ENCODE data around the gene LFNG. TPM values are rescaled to one million over a fixed set of nuclear protein-coding genes. Genes with fewer than 3 reads are reported as not detected.

Gene LFNG
- total and polyA plus RNA-seq, 9 of the 15 experiments (the other 6 are each of a cell fraction or from before 2014, with no cell fraction given): 0.03 to 0.89 (median 0.25) TPM; not detected in 1

DNA sequence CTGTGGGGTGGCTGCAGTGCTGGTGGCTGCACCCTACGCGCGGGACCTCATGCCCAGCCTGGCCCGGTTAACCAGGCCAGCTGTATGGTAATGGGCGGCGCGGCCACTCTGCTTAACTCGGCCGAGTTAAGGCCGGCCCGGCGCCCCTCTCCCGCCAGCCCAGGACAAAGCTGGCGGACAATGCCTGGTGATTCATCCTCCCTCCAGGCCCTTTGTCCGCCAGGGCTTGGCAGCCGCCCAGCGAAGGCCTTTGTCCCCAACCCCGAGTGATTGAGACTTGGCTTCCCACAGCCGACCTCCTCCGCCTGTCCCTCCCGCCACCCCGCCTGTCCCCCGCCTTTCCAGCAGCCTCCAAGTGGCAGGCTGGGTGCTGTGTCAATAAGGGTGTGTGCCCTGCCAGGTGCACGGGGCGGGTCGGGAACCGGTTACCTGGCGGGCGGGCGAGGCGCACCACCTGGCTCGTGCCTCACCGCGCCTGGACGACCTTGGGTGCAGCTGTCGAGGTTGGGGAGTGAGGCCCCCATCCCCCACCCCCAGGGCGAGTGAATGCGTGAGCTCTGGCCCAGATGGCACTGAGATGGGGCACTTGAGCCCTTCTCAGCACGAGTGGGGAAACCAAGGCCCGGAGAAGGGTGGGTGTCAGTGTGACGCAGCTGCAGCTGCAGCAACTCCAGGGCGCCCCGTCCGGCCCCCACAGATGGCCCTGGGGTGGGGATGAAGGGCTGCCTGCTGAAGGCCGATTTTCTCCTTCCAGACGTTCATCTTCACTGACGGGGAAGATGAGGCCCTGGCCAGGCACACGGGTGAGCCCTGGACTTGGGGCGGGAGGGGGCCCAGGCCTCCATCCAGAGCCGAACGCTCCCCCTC lies 4.6 kb downstream of the LFNG start (continued):
- peak; percentile 89 for TF ChIP-seq SOX6 (IDR thresholded peaks at IDR 0.05)
- no peak for TF ChIP-seq MECOM (CRISPR knock-in tag; IDR thresholded peaks at IDR 0.05)

DNA sequence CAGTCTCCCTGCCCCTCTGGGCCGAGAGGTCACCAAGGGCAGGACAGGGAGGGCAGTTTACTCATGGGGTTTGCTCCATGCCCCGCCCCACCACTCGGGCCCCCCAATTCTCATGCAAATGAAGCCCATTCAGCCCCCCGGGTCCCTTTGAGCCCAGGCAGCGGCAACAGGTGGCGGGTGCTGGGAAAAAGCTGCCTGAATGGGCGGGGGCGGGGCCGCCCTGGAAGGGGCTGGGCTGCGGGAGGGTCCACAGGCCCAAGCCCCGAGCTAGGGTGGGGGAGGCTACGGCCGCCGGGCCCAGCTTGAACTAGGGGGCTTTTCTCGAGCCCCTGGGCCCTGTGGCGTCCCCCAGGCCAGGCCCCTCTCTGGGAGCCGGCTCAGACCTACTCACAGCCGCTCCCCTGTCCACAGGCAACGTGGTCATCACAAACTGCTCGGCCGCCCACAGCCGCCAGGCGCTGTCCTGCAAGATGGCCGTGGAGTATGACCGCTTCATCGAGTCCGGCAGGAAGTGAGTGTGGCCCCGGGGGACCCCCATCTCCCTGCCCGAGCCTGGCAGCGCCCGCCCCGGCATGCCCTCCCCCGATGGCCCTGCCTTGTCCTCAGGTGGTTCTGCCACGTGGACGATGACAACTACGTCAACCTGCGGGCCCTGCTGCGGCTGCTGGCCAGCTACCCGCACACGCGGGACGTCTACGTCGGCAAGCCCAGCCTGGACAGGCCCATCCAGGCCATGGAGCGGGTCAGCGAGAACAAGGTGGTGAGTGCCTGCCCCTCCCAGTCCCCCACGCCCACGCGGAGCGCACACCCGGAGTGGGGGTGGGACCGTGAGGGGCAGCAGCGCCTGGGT lies 5.5 kb downstream of the LFNG start:
- Histone ChIP-seq H3K9ac (ENCODE audit: insufficient read depth in 1 of 2, low read depth in 2 of 2, low read length in 2 of 2) (0 out of 4 replicates have a peak overlapping the region, but pooled peaks of 1 of the 2 experiments have one; percentile 5), H3K79me2 (ENCODE audit: control insufficient read depth, insufficient read depth, low read length) (no peaks in the 10 kb centered on the region), H3K27me3 (ENCODE audit: control insufficient read depth in 2 of 2, insufficient read depth in 2 of 2, low read length in 2 of 2) (peaks cover 0 to 14% of the 10 kb centered on the region in 2 experiments; a peak in 2 of 5 replicates), H3K4me3 (no peak overlapping the region), H2AFZ (ENCODE audit: low read depth, low read length) (no peak overlapping the region), H4K20me1 (replicated peaks; ENCODE audit: control insufficient read depth, insufficient read depth, low read length) (peaks cover 4% of the 10 kb centered on the region), H3K9me3 (replicated peaks; ENCODE audit: control insufficient read depth, insufficient read depth, low read depth, low read length) (no peaks in the 10 kb centered on the region), H3K9me1 (ENCODE audit: control insufficient read depth, insufficient read depth, low read length) (no peaks in the 10 kb centered on the region), H3K4me2 (ENCODE audit: insufficient read depth, low read length) (no peak overlapping the region), H3K4me1 (replicated peaks in 1 of 2; ENCODE audit: control insufficient read depth in 2 of 2, insufficient read depth in 2 of 2, low read length in 2 of 2) (peaks cover 16 to 92% of the 10 kb centered on the region in 2 experiments), H3K36me3 (ENCODE audit: control insufficient read depth, insufficient read depth, low read length) (no peaks in the 10 kb centered on the region), H3K27ac (ENCODE audit: extremely low read depth, low read depth, low read length) (no peak overlapping the region)
- 57% methylated on average over 24 of the region's 53 CpGs for WGBS (ENCODE audit: insufficient coverage, low coverage, missing lambda C conversion rate)
- intact Hi-C loops (cut with micrococcal nuclease): no loop called here
- ChIA-PET CTCF (ENCODE audit: low intra/inter-chr PET ratio) (no interaction called here), POLR2A (interaction anchor here (0.5 to 1.0 kb wide), 3 partner anchors 15 to 125 kb away, joined by 3 read pairs; no protein-coding TSS in a partner anchor)
- in situ Hi-C loops (cut with MboI): no loop called here
- ATAC-seq (no peak), FAIRE-seq (no peak), DNase-seq (ENCODE audit: extremely low read depth in 1 of 4, low spot score in 3 of 4) (peak in 1 of 4 experiments; percentile 36)
- no TSS peak for BruUV-seq (replicated peaks)
- TF ChIP-seq CBX3 (IDR thresholded peaks at IDR 0.05; ENCODE audit: borderline replicate concordance in 1 of 2, low read length in 2 of 2) (no peak), HDAC2 (IDR thresholded peaks at IDR 0.05) (no peak), CBX8 (IDR thresholded peaks at IDR 0.05; ENCODE audit: borderline replicate concordance, extremely low read depth, low read depth, low read length, poor library complexity, severe bottlenecking) (no peak), EP300 (IDR thresholded peaks at IDR 0.05; ENCODE audit: low read length) (no peak), SP1 (CRISPR knock-in tag; IDR thresholded peaks at IDR 0.05) (no peak), EGR1 (conservative IDR thresholded peaks at IDR 0.05) (peak; percentile 77), ATF1 (CRISPR knock-in tag; IDR thresholded peaks at IDR 0.05) (no peak), ATF1 (tag; IDR thresholded peaks at IDR 0.05) (no peak), KLF16 (IDR thresholded peaks at IDR 0.05) (no peak), HNRNPL (IDR thresholded peaks at IDR 0.05; ENCODE audit: low read depth, low read length) (0 out of 2 replicates have a peak, but pooled peaks have one; percentile 67), CHD2 (IDR thresholded peaks at IDR 0.05; ENCODE audit: low read depth, low read length) (no peak), POLR2A (conservative IDR thresholded peaks at IDR 0.05) (no peak)
- TF ChIP-seq, protein P1, sequence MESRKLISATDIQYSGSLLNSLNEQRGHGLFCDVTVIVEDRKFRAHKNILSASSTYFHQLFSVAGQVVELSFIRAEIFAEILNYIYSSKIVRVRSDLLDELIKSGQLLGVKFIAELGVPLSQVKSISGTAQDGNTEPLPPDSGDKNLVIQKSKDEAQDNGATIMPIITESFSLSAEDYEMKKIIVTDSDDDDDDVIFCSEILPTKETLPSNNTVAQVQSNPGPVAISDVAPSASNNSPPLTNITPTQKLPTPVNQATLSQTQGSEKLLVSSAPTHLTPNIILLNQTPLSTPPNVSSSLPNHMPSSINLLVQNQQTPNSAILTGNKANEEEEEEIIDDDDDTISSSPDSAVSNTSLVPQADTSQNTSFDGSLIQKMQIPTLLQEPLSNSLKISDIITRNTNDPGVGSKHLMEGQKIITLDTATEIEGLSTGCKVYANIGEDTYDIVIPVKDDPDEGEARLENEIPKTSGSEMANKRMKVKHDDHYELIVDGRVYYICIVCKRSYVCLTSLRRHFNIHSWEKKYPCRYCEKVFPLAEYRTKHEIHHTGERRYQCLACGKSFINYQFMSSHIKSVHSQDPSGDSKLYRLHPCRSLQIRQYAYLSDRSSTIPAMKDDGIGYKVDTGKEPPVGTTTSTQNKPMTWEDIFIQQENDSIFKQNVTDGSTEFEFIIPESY (CRISPR knock-in tag; IDR thresholded peaks at IDR 0.05): peak; percentile 96
- TF ChIP-seq, protein P2, sequence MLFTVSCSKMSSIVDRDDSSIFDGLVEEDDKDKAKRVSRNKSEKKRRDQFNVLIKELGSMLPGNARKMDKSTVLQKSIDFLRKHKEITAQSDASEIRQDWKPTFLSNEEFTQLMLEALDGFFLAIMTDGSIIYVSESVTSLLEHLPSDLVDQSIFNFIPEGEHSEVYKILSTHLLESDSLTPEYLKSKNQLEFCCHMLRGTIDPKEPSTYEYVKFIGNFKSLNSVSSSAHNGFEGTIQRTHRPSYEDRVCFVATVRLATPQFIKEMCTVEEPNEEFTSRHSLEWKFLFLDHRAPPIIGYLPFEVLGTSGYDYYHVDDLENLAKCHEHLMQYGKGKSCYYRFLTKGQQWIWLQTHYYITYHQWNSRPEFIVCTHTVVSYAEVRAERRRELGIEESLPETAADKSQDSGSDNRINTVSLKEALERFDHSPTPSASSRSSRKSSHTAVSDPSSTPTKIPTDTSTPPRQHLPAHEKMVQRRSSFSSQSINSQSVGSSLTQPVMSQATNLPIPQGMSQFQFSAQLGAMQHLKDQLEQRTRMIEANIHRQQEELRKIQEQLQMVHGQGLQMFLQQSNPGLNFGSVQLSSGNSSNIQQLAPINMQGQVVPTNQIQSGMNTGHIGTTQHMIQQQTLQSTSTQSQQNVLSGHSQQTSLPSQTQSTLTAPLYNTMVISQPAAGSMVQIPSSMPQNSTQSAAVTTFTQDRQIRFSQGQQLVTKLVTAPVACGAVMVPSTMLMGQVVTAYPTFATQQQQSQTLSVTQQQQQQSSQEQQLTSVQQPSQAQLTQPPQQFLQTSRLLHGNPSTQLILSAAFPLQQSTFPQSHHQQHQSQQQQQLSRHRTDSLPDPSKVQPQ (CRISPR knock-in tag; IDR thresholded peaks at IDR 0.05; ENCODE audit: borderline replicate concordance): no peak
